HG03439 (cell line): ENCODE measurements around the gene RCAN2.
"Not testable (repeated sequence)": the region's sequence is repeated elsewhere in the genome, so short reads cannot be mapped to it uniquely, and the experiment has no call there.

Experiments used
- ATAC-seq: cut with Tn5 transposase; IDR thresholded peaks from one replicate; pipeline ENCODE4 v1.9.1; 2021; ENCODE audit warnings: mild to moderate bottlenecking, moderate library complexity; ENCODE audit not compliant: unreplicated experiment

RCAN2 gene

DNA sequence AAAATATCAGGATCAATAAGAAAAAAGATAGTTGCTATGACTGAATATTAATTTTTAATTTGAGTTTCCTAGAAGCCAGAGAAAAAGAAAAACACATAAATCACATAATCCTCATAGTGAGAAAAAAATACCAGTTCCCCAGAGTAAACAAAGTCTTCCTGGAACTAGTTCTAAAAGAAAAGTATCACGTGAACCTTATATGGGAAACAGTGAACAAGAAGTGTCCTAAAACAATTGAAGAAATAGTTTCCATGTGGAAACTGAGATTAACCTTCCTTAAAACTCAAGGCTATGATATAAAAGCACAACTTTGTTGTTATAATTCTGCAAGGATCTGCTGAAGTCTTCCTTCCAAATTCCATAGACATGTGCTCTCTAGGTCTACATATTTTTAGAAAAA, 50.6 kb downstream of the RCAN2 start:
- no peak for ATAC-seq

DNA sequence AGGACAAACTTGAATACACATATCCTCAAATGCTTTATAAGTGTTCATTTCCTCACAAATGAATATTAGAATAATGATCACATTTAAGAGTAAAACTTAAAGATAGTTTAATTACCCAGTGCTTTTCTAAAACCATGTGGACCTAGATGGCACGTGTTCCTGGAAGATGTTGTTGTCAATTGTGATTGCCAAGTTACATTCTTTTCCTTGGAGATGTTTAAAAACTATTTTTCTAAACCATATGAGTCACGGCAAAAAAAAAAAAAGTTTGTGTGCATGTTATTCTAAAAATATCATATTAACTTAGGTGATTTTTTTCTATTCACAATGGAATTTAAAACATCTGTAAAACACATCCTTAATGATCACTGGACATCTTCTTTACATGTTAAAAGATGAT, 51.1 kb downstream of the RCAN2 start:
- no peak for ATAC-seq

DNA sequence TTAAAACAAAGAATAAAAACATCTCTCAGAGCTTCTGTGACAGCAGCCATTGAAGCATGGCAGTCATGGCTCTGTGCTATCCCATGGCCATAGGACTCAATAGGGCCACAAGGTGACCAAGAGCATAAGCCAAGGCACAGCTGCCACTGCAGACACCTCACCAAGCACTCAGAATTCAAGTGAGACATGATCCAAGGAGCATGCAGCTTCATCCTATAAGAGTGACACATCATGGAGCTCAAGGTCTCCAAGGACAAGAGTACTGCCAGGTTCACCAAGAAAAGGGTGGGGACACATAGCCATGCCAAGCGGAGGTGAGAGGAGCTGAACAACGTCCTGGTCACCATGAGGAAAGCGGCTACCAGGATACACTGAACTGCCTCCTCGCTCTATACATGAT, 53.0 kb downstream of the RCAN2 start:
- ATAC-seq: no peak

DNA sequence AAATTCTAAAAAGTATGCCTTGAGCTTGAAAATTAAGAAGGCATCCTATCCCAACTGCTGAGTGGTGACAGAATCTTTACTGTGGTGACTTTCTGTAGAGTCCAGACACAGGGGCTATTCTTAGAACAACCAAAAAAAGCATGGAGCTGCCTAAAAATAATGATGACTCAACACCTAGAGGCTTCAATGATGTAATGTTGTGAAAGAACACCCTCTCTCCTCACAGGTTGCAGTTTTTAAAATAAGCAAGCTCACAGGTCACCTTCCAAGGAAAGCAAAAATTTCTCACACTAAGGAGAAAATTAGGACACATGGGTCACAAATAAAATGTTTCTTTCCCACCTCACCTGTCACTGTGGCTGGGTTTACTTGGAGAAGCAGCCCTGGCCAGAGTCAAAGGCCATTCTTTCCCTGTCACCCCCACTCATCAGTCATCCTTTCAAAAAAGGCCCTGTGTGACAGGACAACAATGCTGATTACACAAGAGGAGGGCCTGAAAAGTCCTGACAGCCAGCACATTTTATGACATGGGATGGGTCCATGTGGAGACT, 53.5 kb downstream of the RCAN2 start:
- ATAC-seq: no peak

DNA sequence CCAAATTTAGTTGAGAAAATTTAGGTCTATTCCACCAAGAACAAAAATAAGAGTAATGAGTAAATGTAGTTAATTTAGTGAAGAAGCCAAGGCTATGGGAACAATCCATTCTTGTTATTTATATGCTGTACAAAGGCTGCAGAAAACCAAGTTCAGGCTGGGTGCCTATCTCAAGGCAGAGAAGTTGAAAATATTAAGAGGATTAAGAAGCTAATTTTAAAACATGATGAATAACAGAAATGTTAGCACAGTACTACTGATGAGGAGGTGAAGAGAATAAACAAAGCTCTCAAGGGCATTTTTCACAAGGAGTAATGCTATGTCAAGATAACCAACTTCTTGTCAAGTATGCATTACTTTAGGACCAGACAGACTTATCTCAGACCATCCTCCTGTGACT, 68.6 kb downstream of the RCAN2 start:
- ATAC-seq: no peak

DNA sequence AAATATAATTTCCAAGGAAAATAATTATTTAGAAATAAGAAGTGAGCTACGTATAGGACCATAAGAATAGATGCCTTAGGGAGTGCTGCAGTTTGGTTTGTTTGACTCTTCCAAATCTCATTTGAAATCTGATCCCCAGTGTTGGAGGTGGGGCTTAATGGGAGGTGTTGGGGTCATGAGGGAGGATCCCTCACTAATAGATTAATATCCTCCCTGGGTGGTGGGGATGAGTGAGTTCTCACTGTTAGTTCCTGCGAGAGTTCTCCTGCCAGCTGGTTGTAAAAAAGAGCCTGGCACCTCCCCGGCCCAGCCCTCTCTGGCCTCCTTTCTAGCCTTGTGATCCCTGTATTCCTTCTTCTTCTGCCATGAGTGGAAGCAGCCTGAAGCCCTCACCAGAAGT, 69.3 kb downstream of the RCAN2 start:
- no peak for ATAC-seq

DNA sequence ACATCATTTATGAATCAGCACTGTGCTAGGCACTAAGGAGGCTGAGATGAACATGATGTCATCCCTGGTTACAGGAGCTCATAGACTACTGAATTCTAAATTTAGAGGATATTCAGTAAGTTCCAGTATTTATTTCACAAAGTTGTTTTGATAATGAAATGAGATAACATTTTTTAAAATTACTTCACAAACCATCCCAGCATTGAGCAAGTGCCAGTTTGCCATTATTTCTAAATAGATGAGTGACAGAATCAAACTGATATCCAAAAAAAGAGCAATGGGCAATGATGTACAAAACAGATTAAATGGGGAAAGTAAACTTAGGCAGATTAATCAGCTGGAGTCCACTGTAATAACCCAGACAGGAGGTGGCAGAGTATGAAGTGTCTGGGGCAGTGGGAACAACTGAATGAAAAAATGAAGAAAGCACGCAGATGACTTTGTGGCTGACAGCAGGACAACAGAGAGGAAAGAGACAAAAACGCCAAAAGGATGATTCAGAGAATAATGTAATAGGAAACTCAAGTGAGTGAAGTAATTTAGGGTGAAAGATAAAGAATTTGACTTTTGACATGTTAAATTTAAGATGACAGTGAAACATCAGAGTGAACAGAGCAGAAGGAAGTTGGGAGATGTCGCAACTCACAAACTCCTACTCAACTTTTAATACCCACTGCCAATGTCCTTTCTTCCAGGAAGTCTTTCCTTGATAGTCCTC, 70.2 kb downstream of the RCAN2 start:
- ATAC-seq: no peak

DNA sequence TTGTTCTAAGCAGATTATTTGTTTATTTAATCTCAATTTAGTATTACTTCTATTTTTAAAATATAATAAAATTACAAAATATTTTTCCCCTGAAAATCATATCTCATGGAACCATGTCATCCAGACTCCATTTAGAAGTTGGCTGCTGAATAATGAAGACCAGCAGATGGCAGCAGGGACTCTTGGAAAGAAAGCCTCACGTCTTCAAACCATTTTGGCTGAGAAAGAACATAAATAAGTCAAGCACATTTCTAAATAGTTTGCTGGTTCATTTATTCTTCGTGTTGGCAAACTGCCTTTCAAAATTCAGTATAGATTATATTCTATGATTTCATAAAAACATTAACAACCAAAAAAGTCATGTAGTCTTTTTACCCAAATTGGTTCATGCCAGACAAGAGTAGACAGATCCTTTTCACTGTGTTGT, 71.7 kb downstream of the RCAN2 start:
- ATAC-seq: no peak

DNA sequence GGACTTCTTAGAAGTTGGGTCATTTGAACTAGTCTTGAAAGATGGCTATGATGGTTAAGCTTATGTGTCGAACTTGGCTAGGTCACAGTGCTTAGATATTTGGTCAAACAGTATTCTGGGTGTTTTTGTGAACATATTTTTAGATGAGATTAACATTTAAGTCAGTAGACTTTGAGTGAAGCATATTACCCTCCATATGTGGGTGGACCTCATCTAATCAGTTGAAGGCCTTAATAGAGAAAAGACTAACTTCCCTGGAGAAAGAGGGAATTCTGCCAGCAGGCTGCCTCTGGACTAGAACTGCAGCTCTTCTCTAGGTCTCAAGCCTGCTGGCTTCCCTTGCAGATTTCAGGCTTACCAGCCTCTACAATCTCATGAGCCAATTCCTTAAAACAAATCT, 76.9 kb downstream of the RCAN2 start:
- ATAC-seq: no peak

DNA sequence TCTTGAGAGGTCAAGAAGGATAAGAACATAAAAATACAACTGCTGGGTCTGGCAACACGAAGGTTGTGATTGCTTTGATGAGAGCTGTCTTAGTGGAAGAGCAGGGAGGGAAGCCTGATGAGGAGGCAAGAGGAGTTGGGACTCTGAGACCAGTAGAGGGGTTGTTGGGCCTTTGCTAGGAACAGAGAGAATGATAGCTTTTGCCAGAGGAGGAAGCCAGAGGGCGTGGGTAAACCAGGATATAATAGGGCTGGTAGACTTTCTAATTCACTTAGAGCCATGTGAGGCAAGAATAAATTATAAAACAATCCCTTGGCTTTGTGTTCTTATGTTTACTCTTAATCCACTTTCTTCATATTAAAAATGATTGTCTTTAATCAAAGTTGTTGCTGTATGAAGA, 78.6 kb downstream of the RCAN2 start:
- ATAC-seq: no peak

DNA sequence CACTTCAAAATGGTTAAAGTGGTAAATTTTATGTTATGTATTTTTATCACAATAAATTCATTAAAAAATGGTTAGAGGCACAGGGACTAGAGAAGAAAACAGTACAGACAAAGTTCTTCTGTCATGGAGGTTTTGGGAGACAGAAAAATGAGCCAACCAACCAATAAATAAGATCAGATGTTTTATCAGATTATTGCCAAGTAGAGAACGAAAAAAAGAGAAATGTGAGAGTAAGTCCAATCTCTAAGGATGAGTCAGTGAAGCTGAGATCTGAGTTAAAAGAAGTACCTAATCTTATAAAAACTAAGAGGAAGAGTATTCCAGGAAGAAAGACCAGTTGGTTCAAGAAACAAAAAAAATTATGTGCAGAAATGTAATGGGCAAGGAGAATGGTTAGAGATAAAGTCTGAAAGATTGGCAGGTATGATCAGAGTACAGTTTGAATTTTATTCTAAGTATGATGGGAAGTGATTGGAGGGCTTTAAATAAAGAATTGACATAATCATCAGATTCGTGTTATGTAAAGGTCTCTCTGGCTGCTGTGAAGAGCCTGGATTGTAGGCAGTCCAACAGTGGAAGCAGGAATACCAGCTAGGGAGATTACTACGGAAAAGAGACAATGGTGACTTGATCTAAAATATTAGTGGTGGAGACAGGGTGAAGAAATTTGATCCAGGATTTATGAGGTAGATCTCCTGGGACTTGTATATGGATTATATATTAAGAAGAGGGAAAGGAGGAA, 79.6 kb downstream of the RCAN2 start:
- ATAC-seq: no peak

DNA sequence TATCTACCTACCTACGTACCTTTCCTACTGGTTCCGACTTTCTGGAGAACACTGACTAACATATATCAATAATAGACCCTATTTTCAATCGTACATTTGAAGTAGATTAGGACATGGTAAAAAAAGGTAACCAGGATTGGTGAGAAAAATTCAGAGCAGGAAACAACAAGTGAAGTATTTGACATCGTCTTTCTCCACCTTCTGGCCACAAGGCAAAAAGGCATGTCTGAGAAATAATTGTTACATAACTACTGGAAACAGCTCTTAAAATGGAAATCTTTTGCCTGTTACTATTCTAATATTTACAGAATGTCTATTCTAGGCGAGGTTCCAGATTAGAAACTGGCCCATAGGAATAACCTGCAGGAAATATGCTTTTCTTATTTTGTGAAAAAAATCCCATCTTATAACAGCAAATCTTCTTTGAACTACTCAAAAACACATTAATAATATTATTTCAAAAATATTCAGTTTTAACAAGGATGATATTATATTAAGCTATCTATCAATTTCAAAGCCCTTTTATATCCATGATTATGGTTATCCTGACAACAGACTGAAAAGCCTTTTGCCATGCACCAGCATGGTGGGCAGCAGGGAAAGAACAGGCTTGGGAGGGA, 80.8 kb downstream of the RCAN2 start:
- no peak for ATAC-seq

DNA sequence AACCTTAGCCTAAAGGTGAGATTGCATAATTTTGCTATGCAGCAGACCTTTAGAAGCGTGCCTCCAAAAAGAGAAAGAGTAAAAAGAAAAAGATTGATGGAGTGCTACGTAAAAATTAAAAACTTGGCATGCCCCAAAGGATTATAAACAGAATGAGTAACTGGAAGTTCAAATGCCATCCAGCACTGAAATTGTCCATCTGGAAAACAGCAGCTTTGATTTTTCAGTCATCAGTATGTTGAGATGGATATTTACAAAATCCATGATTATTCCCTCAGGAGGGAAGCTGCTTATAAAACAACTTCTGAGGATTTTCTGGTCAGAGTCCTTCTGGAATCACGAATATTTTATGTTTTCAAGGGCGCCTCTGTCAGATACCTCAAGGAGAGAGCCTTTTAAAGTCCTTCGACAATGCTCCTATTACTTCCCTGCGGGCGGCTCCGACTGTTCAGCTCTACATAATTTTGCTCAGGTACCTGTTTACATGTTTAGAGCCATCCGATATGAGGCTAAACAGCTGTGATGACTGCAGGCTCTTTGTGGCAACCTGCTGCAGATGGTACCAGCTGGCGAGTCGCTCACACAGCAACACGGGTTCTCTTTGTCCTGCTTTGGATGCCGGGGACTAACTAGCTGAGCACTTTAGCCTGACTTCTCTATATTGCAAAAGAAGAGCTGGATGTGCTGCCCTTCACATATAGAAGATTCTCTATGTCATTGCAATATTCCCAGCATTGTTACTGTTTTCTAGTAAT, 83.3 kb downstream of the RCAN2 start:
- no peak for ATAC-seq

DNA sequence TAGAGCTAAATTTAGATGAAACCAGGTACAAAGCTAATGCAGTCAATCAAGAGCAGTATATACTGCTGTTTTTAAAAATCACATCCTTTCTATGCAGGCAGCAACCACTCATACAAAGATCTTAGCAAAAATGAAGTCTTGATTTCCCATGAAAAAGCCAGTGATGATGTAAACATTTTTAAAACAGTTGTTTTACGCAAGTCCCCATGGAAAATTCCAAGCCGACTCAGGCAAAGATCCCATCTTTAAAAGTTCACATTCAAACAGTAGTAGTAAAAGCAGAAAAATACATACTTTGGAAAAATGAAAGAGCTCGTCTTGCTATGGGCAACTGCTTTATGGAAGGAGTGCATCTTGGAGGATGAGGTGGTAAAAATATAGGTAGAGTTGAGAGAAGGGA, 84.0 kb downstream of the RCAN2 start:
- no peak for ATAC-seq

DNA sequence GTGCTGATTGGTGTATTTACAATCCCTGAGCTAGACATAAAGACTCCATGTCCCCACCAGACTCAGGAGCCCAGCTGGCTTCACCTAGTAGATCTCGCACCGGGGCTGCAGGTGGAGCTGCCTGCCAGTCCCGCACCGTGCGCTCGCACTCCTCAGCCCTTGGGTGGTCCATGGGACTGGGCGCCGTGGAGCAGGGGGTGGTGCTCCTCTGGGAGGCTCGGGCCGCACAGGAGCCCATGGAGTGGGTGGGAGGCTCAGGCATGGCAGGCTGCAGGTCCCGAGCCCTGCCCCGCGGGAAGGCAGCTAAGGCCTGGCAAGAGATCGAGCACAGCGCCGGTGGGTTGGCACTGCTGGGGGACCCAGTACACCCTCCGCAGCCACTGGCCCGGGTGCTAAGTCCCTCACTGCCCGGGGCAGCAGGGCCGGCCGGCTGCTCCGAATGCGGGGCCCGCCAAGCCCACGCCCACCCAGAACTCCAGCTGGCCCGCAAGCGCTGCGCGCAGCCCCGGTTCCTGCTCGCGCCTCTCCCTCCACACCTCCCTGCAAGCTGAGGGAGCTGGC, 85.5 kb downstream of the RCAN2 start:
- ATAC-seq: not testable (repeated sequence)

DNA sequence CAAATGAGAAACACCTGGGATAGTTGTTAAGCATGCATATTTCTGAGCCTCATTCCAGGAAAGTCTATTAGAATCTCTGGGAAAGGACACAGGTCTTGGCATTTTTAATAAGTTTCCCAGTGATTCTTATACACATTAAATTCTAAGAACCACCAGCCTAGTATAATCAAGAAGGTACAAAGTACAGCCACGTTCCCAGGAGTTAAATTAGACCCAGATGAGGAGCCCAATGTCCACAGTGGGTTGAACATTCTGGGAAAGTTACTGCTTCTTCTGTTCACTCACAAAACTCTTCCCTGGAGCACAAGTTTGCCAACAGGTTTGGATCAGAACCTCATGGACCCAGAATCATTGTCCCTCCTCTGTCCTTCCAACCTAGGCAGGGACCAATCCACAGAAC, 90.4 kb downstream of the RCAN2 start:
- no peak for ATAC-seq

DNA sequence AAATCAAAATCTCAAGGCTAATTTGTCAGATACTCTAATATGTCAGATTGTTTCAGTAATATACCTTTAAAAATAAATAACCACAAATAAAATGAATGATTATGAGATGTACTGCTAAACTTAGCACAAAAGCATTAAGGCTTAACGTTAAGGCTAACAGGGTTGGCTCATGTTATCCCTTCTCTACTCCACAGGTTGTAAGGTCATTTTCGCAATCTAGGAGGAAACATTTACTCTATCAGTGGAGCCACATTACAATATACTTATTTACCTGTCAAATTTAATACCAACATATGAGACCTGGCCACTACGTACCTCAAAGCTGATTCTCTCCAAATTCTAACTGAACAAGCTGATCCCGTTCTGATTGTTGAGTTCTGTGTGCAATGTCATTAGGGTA, 95.7 kb downstream of the RCAN2 start:
- no peak for ATAC-seq

DNA sequence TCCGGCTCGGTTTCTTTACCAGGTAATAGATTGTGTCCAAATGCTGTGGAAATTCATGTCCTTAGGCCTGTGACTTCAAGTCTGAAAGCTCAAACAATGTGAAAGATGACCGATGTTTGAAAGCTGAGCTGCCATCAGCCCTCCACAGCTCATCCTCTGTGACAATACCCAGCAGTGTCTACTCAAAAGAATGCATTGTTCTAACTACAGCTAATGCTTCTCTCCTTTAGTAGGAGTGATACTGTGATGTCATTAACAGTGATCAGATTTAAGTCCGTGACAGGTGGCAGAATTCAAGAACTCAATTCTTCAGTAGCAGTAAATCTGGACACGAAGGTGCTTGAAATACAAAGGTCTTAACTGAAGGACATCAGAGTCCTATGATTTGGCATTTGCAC, 97.3 kb downstream of the RCAN2 start:
- no peak for ATAC-seq

DNA sequence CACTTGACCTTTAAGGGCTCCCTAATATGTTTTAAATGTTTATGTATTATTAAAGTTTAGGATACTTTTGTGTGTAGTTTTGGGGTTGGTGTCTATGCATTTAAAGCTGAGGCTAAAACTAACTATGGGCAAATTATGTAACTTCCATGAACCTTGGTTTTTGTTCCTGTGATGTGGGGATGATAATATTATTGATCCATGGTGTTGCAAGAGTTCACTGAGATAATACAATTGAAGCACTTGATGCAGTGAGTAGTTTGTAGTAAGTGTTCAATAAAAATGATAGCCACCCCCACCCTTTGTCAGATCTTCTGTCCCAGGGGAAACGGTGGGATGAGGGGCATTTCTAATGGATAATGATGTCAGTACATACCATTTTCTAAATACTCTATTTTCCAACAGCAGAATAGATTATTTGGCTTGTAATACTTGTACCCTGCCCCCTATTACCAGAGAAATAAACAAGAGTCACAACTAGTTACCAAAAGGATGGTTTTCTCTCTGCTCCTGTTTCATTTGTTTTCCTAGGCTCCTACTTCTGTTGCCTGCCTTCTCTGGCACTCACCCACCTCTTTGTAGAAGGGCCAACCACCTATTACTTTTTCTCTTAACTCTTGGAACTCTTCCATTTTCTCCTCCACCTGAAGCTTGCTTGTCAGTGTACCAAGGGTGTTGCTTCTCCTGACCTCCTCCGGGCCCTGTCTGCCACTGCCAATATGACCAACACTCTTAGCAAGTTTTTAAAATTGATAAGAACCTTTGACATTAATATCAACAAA, 97.9 kb downstream of the RCAN2 start:
- ATAC-seq: no peak

DNA sequence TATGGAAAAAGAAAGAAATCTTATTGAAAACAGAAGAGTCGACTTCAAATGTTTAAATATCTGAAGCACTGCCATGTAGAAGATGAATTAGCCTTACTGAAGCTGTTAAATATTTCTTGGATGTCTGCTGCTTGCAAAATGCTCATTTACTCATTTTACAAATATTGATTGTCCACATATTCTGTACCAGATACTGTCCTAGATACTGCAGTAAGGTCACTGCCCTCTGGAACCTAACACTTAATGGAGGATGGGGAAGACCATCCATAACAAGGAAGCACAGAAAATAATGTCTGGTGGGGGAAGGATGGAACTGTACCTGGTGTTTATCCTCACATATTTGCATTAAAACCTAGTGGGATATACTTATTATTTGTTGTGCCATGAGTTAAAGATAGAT, 99.0 kb downstream of the RCAN2 start:
- no peak for ATAC-seq
